ENCODE measurements around the gene PERP. TPM values are rescaled to one million over a fixed set of nuclear protein-coding genes. Genes with fewer than 3 reads are reported as not detected.

PERP gene
- total and polyA plus RNA-seq, 2 of the 8 experiments (the other 6 are each of a cell fraction or from before 2014, with no cell fraction given): 21.0 to 26.7 TPM

- no peak for TF ChIP-seq ATF3 (IDR thresholded peaks at IDR 0.05; ENCODE audit: insufficient read depth, low read depth, low read length)
Observed at GRCh38 chr6:138145402-138145801, 38.2 kb upstream of the PERP start (continued).
